ENCODE data around the gene FANCC.
A peak's percentile ranks its signal among the peaks of the same experiment; 100 is the strongest.

- no peak for TF ChIP-seq POLR2A (IDR thresholded peaks at IDR 0.05)
- TF ChIP-seq CTCF (IDR thresholded peaks at IDR 0.05) = no peak
- TF ChIP-seq POLR2AphosphoS5 (IDR thresholded peaks at IDR 0.05) = peak; percentile 62
Observed at GRCh38 chr9:95105519-95106287, 211.8 kb downstream of the FANCC start.
